IMR-90 (cell line): ENCODE results near the gene CEP162. TPM values are rescaled to one million over a fixed set of nuclear protein-coding genes. Genes with fewer than 3 reads are reported as not detected.

Source experiments
- ATAC-seq: fragments of 200-7000 bp; cut with Tn5 transposase; 2 replicates; pipeline ENCODE4 v1.9.1; 2020; ENCODE audit warnings: low read depth, mild to moderate bottlenecking, moderate library complexity
- BruUV-seq: library from RNA; stranded (reverse); fragments of 400-500 nt; replicated peaks from 2 replicates; lab custom pipeline; 2021; lab: Mats Ljungman, UMichigan
- CTCF ChIA-PET: fragments of 300-600 bp; formaldehyde crosslinking; extraction: SDS; loops from one replicate; lab custom pipeline; 2021; ENCODE audit warnings: antibody characterized with exemption; lab: Yijun Ruan, JAX
- POLR2A ChIA-PET: fragments of 300-600 bp; sonication (Branson Sonifier 250); formaldehyde crosslinking; loops from one replicate; lab custom pipeline; 2022; ENCODE audit warnings: antibody characterized with exemption; ENCODE audit not compliant: unreplicated experiment; lab: Charles Lee
- DNase-seq: peaks from one replicate; pipeline ENCODE4 v3.0.0; 2013
- H2AFZ ChIP-seq: replicated peaks from 2 replicates; pipeline ENCODE3; 2013; ENCODE audit warnings: low read length, mild to moderate bottlenecking; ENCODE audit not compliant: poor library complexity
- H2AK5ac ChIP-seq: 2 replicates; pipeline ENCODE4 v1.6.1; 2013; ENCODE audit warnings: low read depth, low read length, inconsistent platforms
- H2AK9ac ChIP-seq: replicated peaks from 2 replicates; pipeline ENCODE3; 2013; ENCODE audit warnings: mild to moderate bottlenecking, low read depth, low read length, moderate library complexity; ENCODE audit not compliant: poor library complexity
- H2BK120ac ChIP-seq: 2 replicates; pipeline ENCODE4 v1.6.1; 2013; ENCODE audit warnings: low read depth, low read length, inconsistent platforms
- H2BK15ac ChIP-seq: 3 replicates; pipeline ENCODE4 v1.6.1; 2013; ENCODE audit warnings: low read depth, low read length, inconsistent platforms
- H2BK20ac ChIP-seq: 2 replicates; pipeline ENCODE4 v1.6.1; 2013; ENCODE audit warnings: low read depth, mild to moderate bottlenecking, inconsistent platforms, low read length, moderate library complexity
- H2BK5ac ChIP-seq: 2 replicates; pipeline ENCODE4 v1.6.1; 2013; ENCODE audit warnings: mild to moderate bottlenecking, low read depth, low read length, inconsistent platforms; ENCODE audit not compliant: poor library complexity, severe bottlenecking
- H3K14ac ChIP-seq: replicated peaks from 2 replicates; pipeline ENCODE4 v1.6.1; 2013; ENCODE audit warnings: low read depth, low read length, inconsistent platforms
- H3K18ac ChIP-seq: 2 replicates; pipeline ENCODE4 v1.6.1; 2013; ENCODE audit warnings: low read depth, low read length, control low read depth
- H3K23ac ChIP-seq: 2 replicates; pipeline ENCODE4 v1.6.1; 2013; ENCODE audit warnings: low read depth, low read length, inconsistent platforms
- H3K27ac ChIP-seq: 2 replicates; pipeline ENCODE4 v1.5.1; 2013; ENCODE audit warnings: mild to moderate bottlenecking, control low read depth, low read length; ENCODE audit not compliant: insufficient read depth
- H3K27me3 ChIP-seq: 2 replicates; pipeline ENCODE4 v1.6.1; 2013; ENCODE audit warnings: low read length; ENCODE audit not compliant: control insufficient read depth, insufficient read depth
- H3K36me3 ChIP-seq: 2 replicates; pipeline ENCODE4 v1.6.1; 2013; ENCODE audit warnings: low read length, mixed read lengths; ENCODE audit not compliant: control insufficient read depth, insufficient read depth
- H3K4ac ChIP-seq: 2 replicates; pipeline ENCODE4 v1.6.1; 2013; ENCODE audit warnings: low read depth, low read length, inconsistent platforms
- H3K4me1 ChIP-seq: 2 replicates; pipeline ENCODE4 v1.6.1; 2013; ENCODE audit warnings: low read length, mixed read lengths; ENCODE audit not compliant: control insufficient read depth, insufficient read depth
- H3K4me2 ChIP-seq: 2 replicates; pipeline ENCODE4 v1.6.1; 2013; ENCODE audit warnings: low read depth, mild to moderate bottlenecking, control low read depth, low read length, moderate library complexity
- H3K4me3 ChIP-seq: 2 replicates; pipeline ENCODE4 v1.5.1; 2013; ENCODE audit warnings: low read depth, mild to moderate bottlenecking, control low read depth, low read length, moderate library complexity; ENCODE audit not compliant: insufficient read depth
- H3K56ac ChIP-seq: 2 replicates; pipeline ENCODE4 v1.6.1; 2013; ENCODE audit warnings: low read length, inconsistent platforms; ENCODE audit not compliant: insufficient read depth; ENCODE audit errors: extremely low read depth
- H3K79me1 ChIP-seq, 2 experiments: 2 replicates each; pipeline ENCODE4 v1.6.1; 2013; ENCODE audit warnings: low read length in 2 of 2, inconsistent platforms in 1 of 2, low read depth in 1 of 2
- H3K9ac ChIP-seq: 2 replicates; pipeline ENCODE4 v1.6.1; 2013; ENCODE audit warnings: low read depth, low read length, control low read depth
- H3K9me1 ChIP-seq: 2 replicates; pipeline ENCODE4 v1.6.1; 2013; ENCODE audit warnings: low read length, inconsistent platforms; ENCODE audit not compliant: insufficient read depth
- H3K9me3 ChIP-seq: 2 replicates; pipeline ENCODE4 v1.6.1; 2013; ENCODE audit warnings: low read length; ENCODE audit not compliant: control insufficient read depth, insufficient read depth
- H4K20me1 ChIP-seq: 2 replicates; pipeline ENCODE4 v1.6.1; 2013; ENCODE audit warnings: low read length, inconsistent platforms; ENCODE audit not compliant: insufficient read depth
- H4K5ac ChIP-seq: 2 replicates; pipeline ENCODE4 v1.6.1; 2013; ENCODE audit warnings: mild to moderate bottlenecking, low read depth, low read length, control low read depth
- H4K8ac ChIP-seq, 2 experiments: 2 replicates each; pipeline ENCODE4 v1.6.1; 2013; ENCODE audit warnings: low read depth in 2 of 2, low read length in 2 of 2, control low read depth in 1 of 2, inconsistent platforms in 1 of 2
- H4K91ac ChIP-seq: 2 replicates; pipeline ENCODE4 v1.6.1; 2013; ENCODE audit warnings: low read depth, low read length, inconsistent platforms; ENCODE audit not compliant: insufficient read depth
- BHLHE40 ChIP-seq: fragments of 150-350 bp; IDR thresholded peaks from 2 replicates; pipeline ENCODE4 v1.6.1; 2016; ENCODE audit warnings: mild to moderate bottlenecking, low read depth, low read length
- FOS ChIP-seq: fragments of 150-350 bp; IDR thresholded peaks from 2 replicates; pipeline ENCODE4 v1.6.1; 2016; ENCODE audit warnings: low read depth, low read length
- MAFK ChIP-seq: IDR thresholded peaks from 2 replicates; pipeline ENCODE4 v1.6.1; 2012; ENCODE audit warnings: low read depth, low read length, improper control_type of control experiment
- MAZ ChIP-seq: IDR thresholded peaks from 2 replicates; pipeline ENCODE4 v1.6.1; 2012; ENCODE audit warnings: low read depth, mild to moderate bottlenecking, low read length, improper control_type of control experiment, moderate library complexity, borderline replicate concordance
- NFE2L2 ChIP-seq: fragments of 150-350 bp; IDR thresholded peaks from 2 replicates; pipeline ENCODE4 v1.6.1; 2016; ENCODE audit warnings: low read depth, mild to moderate bottlenecking, low read length
- POLR2A ChIP-seq: IDR thresholded peaks from 2 replicates; pipeline ENCODE4 v1.6.1; 2012; ENCODE audit warnings: mild to moderate bottlenecking, low read depth, low read length
- RAD21 ChIP-seq: IDR thresholded peaks from 2 replicates; pipeline ENCODE4 v1.6.1; 2012; ENCODE audit warnings: low read length, improper control_type of control experiment
- RCOR1 ChIP-seq: IDR thresholded peaks from 2 replicates; pipeline ENCODE4 v1.6.1; 2012; ENCODE audit warnings: mild to moderate bottlenecking, low read length, improper control_type of control experiment; ENCODE audit not compliant: insufficient replicate concordance
- SMC3 ChIP-seq: fragments of 150-350 bp; IDR thresholded peaks from 2 replicates; pipeline ENCODE4 v1.6.1; 2016; ENCODE audit warnings: low read depth, mild to moderate bottlenecking, antibody characterized with exemption, low read length, moderate library complexity
- WGBS, 2 experiments: methylation state at CpG; one replicate each; pipeline versions ENCODE4 v1.1.5 to v1.1.7; 2013; ENCODE audit warnings: missing lambda C conversion rate in 2 of 2; ENCODE audit not compliant: insufficient read length in 1 of 2; ENCODE audit errors: extremely low coverage in 2 of 2; 5-methylcytosine and 5-hydroxymethylcytosine counted together
- dilution Hi-C: fragments of 300-500 bp; cut with HindIII; formaldehyde crosslinking; loops from one replicate; pipeline ENCODE4 v1.14.3; 2018; ENCODE audit warnings: low sequenced_read_pairs; ENCODE audit not compliant: unreplicated experiment
- in situ Hi-C: fragments of 300-500 bp; cut with MboI; formaldehyde crosslinking; loops from 3 replicates; pipeline ENCODE4 v1.14.3; 2019; ENCODE audit warnings: low sequenced_read_pairs, inconsistent platforms, mixed read lengths
- intact Hi-C: fragments of 100-400 bp; cut with micrococcal nuclease; formaldehyde crosslinking; loops from 2 replicates; pipeline ENCODE4 v1.10.0; 2022
- polyA plus RNA-seq, 3 experiments: library from polyadenylated mRNA; depleted of rRNA; stranded (reverse); fragments of >200 nt; gene quantifications; 2 replicates each; pipeline ENCODE4 v1.2.3, GENCODE V29; 2012; ENCODE audit warnings: low replicate concordance in 1 of 3
- total RNA-seq: library from RNA; depleted of rRNA; stranded (reverse); fragments of >200 nt; gene quantifications from 2 replicates; pipeline ENCODE4 v1.2.3, GENCODE V29; 2012
- TF ChIP-seq, protein P1 (sequence below): fragments of 150-350 bp; IDR thresholded peaks from 2 replicates; pipeline ENCODE4 v1.6.1; 2016; ENCODE audit warnings: low read depth, mild to moderate bottlenecking, low read length, moderate library complexity, borderline replicate concordance
- TF ChIP-seq, protein P2 (sequence below): fragments of 150-350 bp; IDR thresholded peaks from 2 replicates; pipeline ENCODE4 v1.6.1; 2017; ENCODE audit warnings: mild to moderate bottlenecking, antibody characterized with exemption, low read length, low read depth

The CEP162 gene
- total and polyA plus RNA-seq, 2 of the 4 experiments (the other 2 are of a cell fraction): 1.2 to 1.6 TPM

DNA sequence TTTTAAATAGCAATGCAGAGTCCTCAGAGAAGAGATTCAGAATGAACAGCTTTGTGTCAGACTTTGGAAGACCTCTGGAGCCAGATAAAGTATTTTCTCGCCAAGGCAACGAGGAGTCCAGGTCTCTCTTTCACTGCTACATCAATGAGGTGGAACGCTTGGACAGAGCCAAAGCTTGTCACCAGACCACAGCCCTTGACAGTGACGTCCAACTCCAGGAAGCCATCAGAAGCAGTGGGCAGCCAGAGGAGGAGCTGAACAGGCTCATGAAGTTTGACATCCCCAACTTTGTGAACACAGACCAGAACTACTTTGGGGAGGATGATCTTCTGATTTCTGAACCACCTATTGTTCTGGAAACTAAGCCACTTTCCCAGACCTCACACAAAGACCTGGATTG is 138.4 kb downstream of the CEP162 start:
- no peaks in the 10 kb centered on the region for H3K27me3 ChIP-seq
- no peak overlapping the region for H2AK5ac ChIP-seq
- no peak overlapping the region for H3K23ac ChIP-seq
- H2BK20ac ChIP-seq: no peak overlapping the region
- in situ Hi-C loops (no loop called here), intact Hi-C loops (no loop called here), dilution Hi-C loops (no loop called here)
- ChIA-PET CTCF (interaction anchor here (0.8 kb wide), 1 partner anchor 275 kb away, joined by 3 read pairs; no protein-coding TSS in a partner anchor), POLR2A (no interaction called here)
- no peaks in the 10 kb centered on the region for H3K79me1 ChIP-seq
- H3K4me2 ChIP-seq: no peak overlapping the region
- no peak overlapping the region for H4K8ac ChIP-seq
- no peak overlapping the region for H4K91ac ChIP-seq
- ATAC-seq (no peak), DNase-seq (no peak)
- H2BK15ac ChIP-seq: no peak overlapping the region
- no peaks in the 10 kb centered on the region for H4K20me1 ChIP-seq
- no peak overlapping the region for H3K4me3 ChIP-seq
- H3K14ac ChIP-seq: no peak overlapping the region
- H3K4me1 ChIP-seq: no peaks in the 10 kb centered on the region
- H3K9me3 ChIP-seq: no peaks in the 10 kb centered on the region
- no peak overlapping the region for H3K4ac ChIP-seq
- H2AFZ ChIP-seq: no peak overlapping the region
- no peak overlapping the region for H3K27ac ChIP-seq
- H3K18ac ChIP-seq: no peak overlapping the region
- no peak overlapping the region for H2AK9ac ChIP-seq
- H2BK5ac ChIP-seq: no peak overlapping the region
- no CpG with 5 or more reads among the region's 4 CpGs for WGBS, 2 experiments
- H3K56ac ChIP-seq: no peak overlapping the region
- BruUV-seq: no TSS peak
- H2BK120ac ChIP-seq: no peak overlapping the region
- no peak overlapping the region for H4K5ac ChIP-seq
- no peak overlapping the region for H3K9ac ChIP-seq
- H3K9me1 ChIP-seq: no peaks in the 10 kb centered on the region
- TF ChIP-seq FOS: no peak
- no peak for TF ChIP-seq BHLHE40
- TF ChIP-seq RAD21: no peak
- TF ChIP-seq, protein P1, sequence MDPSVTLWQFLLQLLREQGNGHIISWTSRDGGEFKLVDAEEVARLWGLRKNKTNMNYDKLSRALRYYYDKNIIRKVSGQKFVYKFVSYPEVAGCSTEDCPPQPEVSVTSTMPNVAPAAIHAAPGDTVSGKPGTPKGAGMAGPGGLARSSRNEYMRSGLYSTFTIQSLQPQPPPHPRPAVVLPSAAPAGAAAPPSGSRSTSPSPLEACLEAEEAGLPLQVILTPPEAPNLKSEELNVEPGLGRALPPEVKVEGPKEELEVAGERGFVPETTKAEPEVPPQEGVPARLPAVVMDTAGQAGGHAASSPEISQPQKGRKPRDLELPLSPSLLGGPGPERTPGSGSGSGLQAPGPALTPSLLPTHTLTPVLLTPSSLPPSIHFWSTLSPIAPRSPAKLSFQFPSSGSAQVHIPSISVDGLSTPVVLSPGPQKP: no peak
- no peak for TF ChIP-seq POLR2A
- TF ChIP-seq SMC3: no peak
- no peak for TF ChIP-seq RCOR1
- TF ChIP-seq MAZ: no peak
- TF ChIP-seq MAFK: no peak
- TF ChIP-seq NFE2L2: no peak
- TF ChIP-seq, protein P2, sequence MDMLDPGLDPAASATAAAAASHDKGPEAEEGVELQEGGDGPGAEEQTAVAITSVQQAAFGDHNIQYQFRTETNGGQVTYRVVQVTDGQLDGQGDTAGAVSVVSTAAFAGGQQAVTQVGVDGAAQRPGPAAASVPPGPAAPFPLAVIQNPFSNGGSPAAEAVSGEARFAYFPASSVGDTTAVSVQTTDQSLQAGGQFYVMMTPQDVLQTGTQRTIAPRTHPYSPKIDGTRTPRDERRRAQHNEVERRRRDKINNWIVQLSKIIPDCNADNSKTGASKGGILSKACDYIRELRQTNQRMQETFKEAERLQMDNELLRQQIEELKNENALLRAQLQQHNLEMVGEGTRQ: no peak
- no peaks in the 10 kb centered on the region for H3K36me3 ChIP-seq
